GM19193 (cell line): ENCODE measurements around the gene UGP2.

Experiments used
- POLR2A ChIP-seq: IDR thresholded peaks from 4 replicates; pipeline ENCODE4 v1.6.1; 2011; ENCODE audit not compliant: insufficient read depth, insufficient read length; ENCODE audit errors: extremely low read depth

UGP2 gene

GRCh38 chr2:63841254-63842022 lies at the start of gene UGP2:
UGP2 (plus strand) TSS chr2:63841896; CDS start chr2:63842186, 290 bp downstream.
- TF ChIP-seq POLR2A: peak; percentile 58

GRCh38 chr2:63792530-63792929 lies 49.2 kb upstream of the UGP2 start:
- no peak for TF ChIP-seq POLR2A

- no peak for TF ChIP-seq POLR2A
Observed at GRCh38 chr2:63796366-63796765, 45.3 kb upstream of the UGP2 start.

- no peak for TF ChIP-seq POLR2A
Observed at GRCh38 chr2:63796796-63797195, 44.9 kb upstream of the UGP2 start.

- no peak for TF ChIP-seq POLR2A
Observed at GRCh38 chr2:63801455-63801854, 40.2 kb upstream of the UGP2 start.

GRCh38 chr2:63805412-63805811 lies 36.3 kb upstream of the UGP2 start:
- TF ChIP-seq POLR2A: no peak

- TF ChIP-seq POLR2A: no peak
Observed at GRCh38 chr2:63811063-63811462, 30.6 kb upstream of the UGP2 start.

- no peak for TF ChIP-seq POLR2A
Observed at GRCh38 chr2:63814114-63814513, 27.6 kb upstream of the UGP2 start.

- TF ChIP-seq POLR2A: no peak
Observed at GRCh38 chr2:63817382-63817781, 24.3 kb upstream of the UGP2 start.

- TF ChIP-seq POLR2A: no peak
Observed at GRCh38 chr2:63818271-63818670, 23.4 kb upstream of the UGP2 start.

GRCh38 chr2:63819256-63819655 lies 22.4 kb upstream of the UGP2 start:
- no peak for TF ChIP-seq POLR2A

- TF ChIP-seq POLR2A: no peak
Observed at GRCh38 chr2:63819765-63820717, 21.7 kb upstream of the UGP2 start.

GRCh38 chr2:63820969-63821368 lies 20.7 kb upstream of the UGP2 start:
- no peak for TF ChIP-seq POLR2A

GRCh38 chr2:63821396-63821795 lies 20.3 kb upstream of the UGP2 start:
- TF ChIP-seq POLR2A: no peak

- no peak for TF ChIP-seq POLR2A
Observed at GRCh38 chr2:63822478-63822877, 19.2 kb upstream of the UGP2 start.

- no peak for TF ChIP-seq POLR2A
Observed at GRCh38 chr2:63827749-63828148, 13.9 kb upstream of the UGP2 start.

GRCh38 chr2:63831176-63831575 lies 10.5 kb upstream of the UGP2 start:
- no peak for TF ChIP-seq POLR2A

GRCh38 chr2:63834401-63834800 lies 7.3 kb upstream of the UGP2 start:
- TF ChIP-seq POLR2A: no peak
